Measurements from ENCODE around the gene BMP4.
"Not testable (repeated sequence)": the region's sequence is repeated elsewhere in the genome, so short reads cannot be mapped to it uniquely, and the experiment has no call there.

BMP4 gene

GRCh38 chr14:53996041-53996440 lies 39.4 kb upstream of the BMP4 start:
- no peak for TF ChIP-seq CTCF (IDR thresholded peaks at IDR 0.05; ENCODE audit: low read depth, low read length, missing control alignments)
- DNase-seq (ENCODE audit: low read depth) = no peak
- H3K4me3 ChIP-seq (ENCODE audit: low read depth, low read length) = no peak overlapping the region

- no peak for DNase-seq (ENCODE audit: low read depth)
- no peak overlapping the region for H3K4me3 ChIP-seq (ENCODE audit: low read depth, low read length)
- no peak for TF ChIP-seq CTCF (IDR thresholded peaks at IDR 0.05; ENCODE audit: low read depth, low read length, missing control alignments)
These were observed 37.4 kb upstream of the BMP4 start for GRCh38 chr14:53993920-53994607.

- no peak for DNase-seq (ENCODE audit: low read depth)
- no peak for TF ChIP-seq CTCF (IDR thresholded peaks at IDR 0.05; ENCODE audit: low read depth, low read length, missing control alignments)
- no peak overlapping the region for H3K4me3 ChIP-seq (ENCODE audit: low read depth, low read length)
These were observed 34.4 kb upstream of the BMP4 start for GRCh38 chr14:53990978-53991377.

GRCh38 chr14:53986718-53987117 lies 30.1 kb upstream of the BMP4 start:
- not testable (repeated sequence) for DNase-seq (ENCODE audit: low read depth); H3K4me3 ChIP-seq (ENCODE audit: low read depth, low read length)

GRCh38 chr14:53984958-53985357 lies 28.3 kb upstream of the BMP4 start:
- not testable (repeated sequence) for H3K4me3 ChIP-seq (ENCODE audit: low read depth, low read length)

GRCh38 chr14:53983112-53983511 lies 26.5 kb upstream of the BMP4 start:
- no peak for DNase-seq (ENCODE audit: low read depth)
- no peak overlapping the region for H3K4me3 ChIP-seq (ENCODE audit: low read depth, low read length)
- no peak for TF ChIP-seq CTCF (IDR thresholded peaks at IDR 0.05; ENCODE audit: low read depth, low read length, missing control alignments)

More at GRCh38 chr14:53984958-53985357, 28.3 kb upstream of the BMP4 start:
- not testable (repeated sequence) for DNase-seq (ENCODE audit: low read depth)

GRCh38 chr14:53982546-53982945 lies 25.9 kb upstream of the BMP4 start:
- no peak for DNase-seq (ENCODE audit: low read depth)
- no peak for TF ChIP-seq CTCF (IDR thresholded peaks at IDR 0.05; ENCODE audit: low read depth, low read length, missing control alignments)
- H3K4me3 ChIP-seq (ENCODE audit: low read depth, low read length) = no peak overlapping the region

GRCh38 chr14:53979747-53980642 lies 23.4 kb upstream of the BMP4 start:
- no peak overlapping the region for H3K4me3 ChIP-seq (ENCODE audit: low read depth, low read length)
- no peak for DNase-seq (ENCODE audit: low read depth)
- TF ChIP-seq CTCF (IDR thresholded peaks at IDR 0.05; ENCODE audit: low read depth, low read length, missing control alignments) = no peak
